ENCODE data around the gene MOCOS.
"Not testable (repeated sequence)": the region's sequence is repeated elsewhere in the genome, so short reads cannot be mapped to it uniquely, and the experiment has no call there.

Gene MOCOS

DNA sequence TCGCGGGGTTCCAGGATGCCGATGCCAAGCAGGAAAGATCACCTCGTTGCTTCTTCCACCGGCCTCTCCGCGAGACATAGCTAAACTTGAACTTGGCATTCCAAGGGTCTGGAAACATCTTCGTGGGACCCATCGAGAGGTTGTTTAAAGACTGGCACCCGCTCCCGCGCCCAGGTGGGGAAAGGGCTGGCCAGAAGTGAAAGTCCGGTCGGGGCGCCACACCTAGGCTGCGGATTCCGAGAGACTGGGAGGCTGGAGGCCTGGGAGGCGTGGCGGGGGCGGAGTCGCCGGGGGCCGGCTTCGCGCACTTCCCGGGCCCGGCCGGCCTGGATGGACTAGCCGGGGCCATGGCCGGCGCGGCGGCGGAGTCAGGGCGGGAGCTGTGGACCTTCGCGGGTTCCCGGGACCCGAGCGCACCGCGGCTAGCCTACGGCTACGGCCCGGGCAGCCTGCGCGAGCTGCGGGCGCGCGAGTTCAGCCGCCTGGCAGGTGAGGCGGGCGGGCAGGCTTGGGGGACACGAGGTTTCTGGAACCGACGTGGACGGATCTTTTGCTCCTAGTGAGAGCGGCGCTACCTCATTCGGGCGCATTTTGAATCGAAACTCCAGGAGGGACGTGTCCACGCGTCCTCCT, at the start of gene MOCOS:
MOCOS (plus strand) TSS at position 305 of the 633 bp plus-strand sequence; CDS start at position 348, 43 bp downstream.
- no peak for DNase-seq

GRCh38 chr18:36139245-36139644, 48.1 kb upstream of the MOCOS start:
- DNase-seq, result no peak

DNA sequence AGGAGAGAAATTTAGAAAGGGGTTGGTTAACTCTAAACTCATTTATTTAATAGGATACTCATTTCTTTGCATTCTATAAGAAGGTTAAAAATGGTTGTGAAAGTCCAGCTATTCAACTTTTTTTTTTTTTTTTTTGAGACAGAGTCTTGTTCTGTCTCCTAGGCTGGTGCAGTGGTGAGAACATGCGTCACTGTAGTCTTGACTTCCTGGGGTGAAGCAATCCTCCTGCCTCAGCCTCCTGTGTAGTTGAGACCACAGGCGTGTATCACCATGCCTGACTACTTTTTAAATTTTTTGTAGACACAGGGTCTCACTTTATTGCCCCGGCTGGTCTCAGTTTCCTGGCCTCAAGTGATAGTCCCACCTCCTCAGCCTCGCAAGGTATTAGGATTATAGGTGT, 45.7 kb upstream of the MOCOS start:
- no peak for DNase-seq

DNA sequence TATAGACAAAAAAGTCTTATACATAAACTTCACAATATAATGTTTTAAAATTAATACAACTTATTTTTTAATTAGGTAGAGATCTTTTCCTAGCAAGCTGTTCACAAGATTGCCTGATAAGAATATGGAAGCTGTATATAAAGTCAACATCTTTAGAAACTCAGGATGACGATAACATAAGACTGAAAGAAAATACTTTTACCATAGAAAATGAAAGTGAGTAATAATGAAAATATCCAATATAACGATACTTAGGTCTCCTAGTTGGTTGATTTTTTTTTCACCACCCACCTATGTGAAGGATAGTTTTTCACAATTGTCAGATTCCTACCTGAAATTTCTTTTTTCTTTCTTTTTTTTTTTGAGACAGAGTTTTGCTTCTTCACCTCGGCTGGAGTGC, 44.5 kb upstream of the MOCOS start:
- DNase-seq, result no peak

GRCh38 chr18:36143391-36143790, 43.9 kb upstream of the MOCOS start:
- no peak for DNase-seq

DNA sequence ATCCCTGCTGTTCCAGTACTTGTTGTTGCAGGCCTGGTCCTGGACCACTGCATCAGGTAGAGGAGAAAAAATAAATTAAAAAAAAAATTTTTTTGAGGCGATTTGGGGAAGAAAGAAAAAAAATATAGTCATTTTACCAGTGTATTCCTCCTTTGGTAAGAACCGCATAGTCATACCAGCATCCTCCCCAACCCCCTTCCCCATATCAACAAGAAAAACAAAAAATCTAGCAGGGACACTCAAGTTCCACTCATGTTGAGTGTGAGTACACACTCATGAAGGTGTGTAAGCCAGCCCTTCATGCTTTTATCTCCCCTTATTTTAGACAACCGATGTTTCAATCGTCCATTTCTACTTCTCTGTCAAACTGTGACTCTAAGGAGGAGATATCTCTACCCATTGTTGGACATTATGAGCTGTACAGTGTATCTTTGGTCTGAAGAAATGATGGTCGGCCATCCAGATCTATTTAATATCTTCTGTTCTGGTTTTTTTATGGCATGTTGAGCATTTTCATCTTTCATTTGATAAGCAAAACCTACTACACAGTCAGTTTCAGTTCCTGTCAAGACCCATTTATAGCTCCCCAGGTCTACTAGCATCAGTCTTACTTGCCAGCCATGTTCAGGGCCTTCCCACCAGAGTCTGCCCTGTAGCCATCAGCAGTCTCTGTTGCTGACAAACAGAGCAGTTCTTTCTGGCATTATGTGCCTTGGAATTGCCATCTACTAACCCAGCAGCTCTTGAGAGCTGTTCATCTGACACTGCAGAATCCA, 37.6 kb upstream of the MOCOS start:
- DNase-seq, result no peak

DNA sequence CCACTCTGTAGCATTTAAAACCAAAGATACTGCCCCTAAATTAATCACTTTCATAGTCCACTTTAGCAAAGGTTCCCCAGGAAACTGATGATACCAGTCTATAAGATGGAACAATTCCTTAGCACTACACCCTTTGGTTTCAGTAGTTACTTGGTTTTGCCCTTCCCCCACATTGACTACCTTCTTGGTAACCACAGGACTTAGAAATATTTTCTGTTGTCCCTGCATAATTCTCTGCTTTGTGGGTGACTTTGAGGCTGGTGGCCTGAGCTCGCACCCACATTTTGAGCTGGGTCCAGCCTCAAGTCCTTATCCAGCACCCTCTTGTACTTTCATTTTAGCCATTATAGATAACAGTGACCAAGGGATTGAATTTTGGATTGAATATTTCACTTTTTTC, 34.5 kb upstream of the MOCOS start:
- no peak for DNase-seq

- no peak for DNase-seq
Measured at GRCh38 chr18:36153203-36153602, 34.1 kb upstream of the MOCOS start.

GRCh38 chr18:36153771-36154170, 33.5 kb upstream of the MOCOS start:
- no peak for DNase-seq

DNA sequence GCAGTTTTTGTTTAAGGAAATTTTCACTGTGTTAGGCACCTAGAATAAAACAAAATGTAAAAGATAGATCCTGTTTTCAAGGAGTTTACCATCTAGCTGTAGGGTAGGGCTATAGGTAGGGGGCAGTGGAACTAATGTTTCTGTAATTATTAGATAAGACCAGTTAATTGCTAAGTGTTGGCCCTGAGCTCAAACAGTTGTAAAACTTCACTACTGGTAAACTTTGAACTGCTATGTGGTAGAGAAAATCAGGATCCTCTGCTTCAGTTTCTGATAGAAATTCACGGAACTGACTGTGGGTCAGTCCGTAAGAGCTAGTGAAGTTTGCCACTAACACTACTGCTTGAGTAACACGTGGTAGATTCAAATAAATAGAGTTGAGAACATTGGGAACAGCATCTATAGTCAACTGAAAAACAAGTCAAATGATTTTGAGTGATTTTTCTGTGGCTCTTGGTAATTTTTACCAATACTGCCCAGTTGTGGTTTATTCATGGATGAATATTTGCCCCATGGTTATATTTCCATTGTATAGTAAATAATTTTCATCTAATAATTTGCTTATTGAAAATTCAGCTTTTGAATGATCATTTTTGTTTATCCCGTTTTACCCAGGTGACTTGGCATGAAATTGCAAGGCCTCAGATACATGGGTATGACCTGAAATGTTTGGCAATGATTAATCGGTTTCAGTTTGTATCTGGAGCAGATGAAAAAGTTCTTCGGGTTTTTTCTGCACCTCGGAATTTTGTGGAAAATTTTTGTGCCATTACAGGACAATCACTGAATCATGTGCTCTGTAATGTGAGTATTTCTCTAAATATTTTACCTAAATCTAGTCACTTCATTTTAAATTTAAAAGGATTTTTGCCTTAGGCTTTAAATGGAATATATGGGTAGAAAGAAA, 31.2 kb upstream of the MOCOS start:
- DNase-seq, result no peak

GRCh38 chr18:36157441-36157840, 29.9 kb upstream of the MOCOS start:
- no peak for DNase-seq

DNA sequence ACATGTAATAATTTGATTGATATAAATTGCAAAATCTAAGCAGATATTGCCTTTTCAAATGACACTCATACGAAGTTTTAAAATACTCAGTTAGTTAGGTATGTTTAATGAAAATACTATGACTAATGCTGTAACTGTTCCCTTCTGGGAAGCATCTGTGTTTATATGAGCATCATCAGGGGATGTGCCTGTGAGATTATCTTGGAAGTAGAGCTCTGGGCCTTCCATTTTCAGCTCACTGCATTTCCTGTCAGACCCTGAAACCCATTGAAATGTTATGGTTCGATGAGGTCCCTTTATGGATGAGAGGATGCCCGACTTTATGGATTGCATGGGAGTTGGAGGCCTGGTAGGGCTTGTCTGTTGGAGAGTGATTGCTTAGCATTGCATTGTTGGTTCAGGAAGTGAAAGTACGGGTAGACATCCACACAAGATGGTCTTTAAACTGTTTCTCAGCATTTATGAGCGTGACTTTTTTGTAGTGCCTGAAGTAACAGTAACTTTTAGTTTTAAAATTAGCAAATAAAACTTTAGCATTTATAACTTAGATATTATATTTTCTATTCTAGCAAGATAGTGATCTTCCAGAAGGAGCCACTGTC, 28.9 kb upstream of the MOCOS start:
- DNase-seq, result no peak

DNA sequence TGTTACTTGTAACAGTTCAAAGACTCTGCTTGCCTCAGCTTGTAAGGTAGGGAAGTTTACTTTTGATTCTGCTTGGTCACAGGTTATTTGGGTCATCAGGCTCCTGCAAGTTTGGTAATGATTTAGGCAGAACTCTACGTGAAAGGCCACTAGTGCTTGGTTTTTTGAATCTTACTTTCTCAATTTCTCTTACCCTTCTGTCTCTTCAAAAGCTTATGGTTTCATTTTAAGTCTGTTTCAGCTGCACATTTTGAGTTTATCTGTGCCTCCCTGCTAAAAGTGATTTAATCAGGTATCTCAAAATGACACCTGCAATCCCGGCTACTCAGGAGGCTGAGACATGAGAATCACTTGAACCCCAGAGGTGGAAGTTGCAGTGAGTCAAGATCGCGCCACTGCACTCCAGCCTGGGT, 26.3 kb upstream of the MOCOS start:
- DNase-seq, result no peak

DNA sequence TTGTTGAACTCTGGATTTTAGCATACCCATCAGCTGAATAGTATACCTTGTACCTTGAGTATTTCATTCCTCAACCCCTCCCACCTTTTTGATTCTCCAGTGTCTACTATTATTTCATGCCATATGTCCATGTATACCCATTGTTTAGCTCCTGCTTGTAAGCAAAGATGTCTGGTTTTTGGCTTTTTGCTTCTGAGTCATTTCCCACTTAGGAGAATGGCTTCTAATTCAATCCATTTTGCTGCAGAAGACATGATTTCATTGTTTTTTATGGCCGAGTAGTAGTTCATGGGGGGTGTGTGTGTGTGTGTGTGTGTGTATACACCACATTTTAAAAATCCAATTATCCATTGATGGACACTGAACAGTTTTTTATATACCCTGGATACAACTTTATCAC, 24.3 kb upstream of the MOCOS start:
- DNase-seq, result no peak

DNA sequence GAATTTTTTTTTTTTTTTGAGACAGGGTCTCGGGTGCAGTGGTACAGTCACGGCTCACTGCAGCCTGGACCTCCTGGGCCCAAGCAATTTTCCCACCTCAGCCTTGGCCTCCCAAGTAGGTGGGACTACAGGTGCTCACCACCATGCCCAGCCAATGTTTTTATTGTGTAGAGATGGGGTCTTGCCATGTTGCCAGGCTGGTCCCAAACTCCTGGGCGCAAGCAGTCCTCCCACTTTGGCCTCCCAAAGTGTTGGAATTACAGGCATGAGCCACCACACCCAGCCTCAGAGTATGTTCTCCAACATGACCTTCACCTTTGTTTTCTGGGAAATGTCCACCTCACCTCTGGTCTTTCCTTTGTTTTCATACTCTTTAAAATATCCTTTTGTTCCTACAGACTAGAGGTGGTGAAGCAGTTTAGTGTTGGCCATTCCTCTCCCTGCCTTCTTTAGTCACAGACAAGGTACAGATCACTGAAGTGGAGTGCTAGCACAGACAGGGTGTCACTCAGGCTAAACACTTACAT, 19.5 kb upstream of the MOCOS start:
- DNase-seq, result no peak

DNA sequence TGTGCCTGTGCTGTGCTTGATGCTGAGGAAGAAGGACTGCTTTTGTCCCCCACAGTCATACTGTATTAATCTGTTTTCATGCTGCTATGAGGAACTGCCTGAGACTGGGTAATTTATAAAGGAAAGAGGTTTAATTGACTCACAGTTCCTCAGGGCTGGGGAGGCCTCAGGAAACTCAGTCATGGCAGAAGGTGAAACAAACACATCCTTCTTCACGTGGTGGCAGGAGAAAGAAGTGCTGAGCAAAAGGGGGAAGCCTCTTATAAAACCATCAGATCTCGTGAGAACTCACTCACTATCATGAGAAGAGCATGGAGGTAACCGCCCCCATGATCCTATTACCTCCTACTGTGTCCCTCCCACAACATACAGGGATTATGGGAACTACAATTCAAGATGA, 19.0 kb upstream of the MOCOS start:
- DNase-seq, result not testable (repeated sequence)

DNA sequence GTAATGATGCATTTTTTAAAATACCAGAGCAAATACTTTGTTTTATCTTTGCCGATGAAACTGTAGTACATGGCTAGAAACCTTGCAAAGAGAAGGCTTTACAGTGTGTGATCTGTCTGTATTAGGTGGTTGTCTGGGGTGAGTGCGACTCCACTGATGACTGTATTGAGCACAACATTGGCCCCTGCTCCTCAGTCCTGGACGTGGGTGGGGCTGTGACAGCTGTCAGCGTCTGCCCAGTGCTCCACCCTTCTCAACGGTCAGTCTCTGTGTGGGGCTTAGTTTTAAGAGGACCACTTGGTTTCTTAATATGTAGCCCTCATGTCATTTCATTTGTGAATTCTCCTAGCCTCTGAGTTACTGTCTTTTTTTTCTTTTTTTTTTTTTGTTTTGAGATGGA, 17.4 kb upstream of the MOCOS start:
- DNase-seq, result no peak

DNA sequence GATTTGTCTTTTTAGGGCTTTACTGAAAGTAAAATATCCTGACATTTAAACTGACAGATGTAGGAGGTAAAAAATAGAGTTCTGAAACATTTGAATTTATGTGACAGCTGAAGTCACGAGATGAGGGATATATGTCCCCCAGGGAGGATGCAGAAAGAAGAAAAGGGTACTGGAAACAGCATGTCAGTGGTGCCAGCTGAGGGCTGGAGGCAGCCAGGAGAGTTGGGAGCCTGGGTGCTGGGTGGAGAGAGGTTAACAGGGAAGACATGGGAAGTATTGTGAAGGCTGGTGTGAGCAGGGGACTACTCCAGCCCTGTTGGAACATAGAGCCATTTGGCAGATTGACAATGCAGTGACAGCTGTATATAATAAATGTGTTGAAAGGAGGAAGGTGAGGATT, 11.8 kb upstream of the MOCOS start:
- no peak for DNase-seq

DNA sequence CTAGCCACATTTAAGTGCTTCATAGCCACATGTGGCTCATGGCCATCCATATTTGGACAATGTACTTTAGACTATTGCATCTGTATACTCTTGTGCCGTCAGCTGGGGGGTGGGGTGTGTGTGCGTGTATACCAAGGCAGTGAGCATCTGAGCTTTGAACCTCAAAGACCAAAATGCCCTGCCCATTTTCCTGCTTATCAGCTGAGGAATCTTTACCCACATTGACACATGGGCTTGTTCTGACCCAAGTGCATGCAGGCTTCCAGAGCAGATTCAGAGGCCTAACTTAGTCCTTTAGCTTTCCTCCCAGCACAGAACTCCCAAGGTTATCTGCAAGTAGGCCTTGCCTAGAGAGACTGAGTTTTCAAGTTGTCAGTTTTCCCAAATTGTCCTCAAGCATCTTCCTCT, 11.1 kb upstream of the MOCOS start:
- DNase-seq, result no peak

GRCh38 chr18:36176711-36177110, 10.6 kb upstream of the MOCOS start:
- DNase-seq, result no peak

DNA sequence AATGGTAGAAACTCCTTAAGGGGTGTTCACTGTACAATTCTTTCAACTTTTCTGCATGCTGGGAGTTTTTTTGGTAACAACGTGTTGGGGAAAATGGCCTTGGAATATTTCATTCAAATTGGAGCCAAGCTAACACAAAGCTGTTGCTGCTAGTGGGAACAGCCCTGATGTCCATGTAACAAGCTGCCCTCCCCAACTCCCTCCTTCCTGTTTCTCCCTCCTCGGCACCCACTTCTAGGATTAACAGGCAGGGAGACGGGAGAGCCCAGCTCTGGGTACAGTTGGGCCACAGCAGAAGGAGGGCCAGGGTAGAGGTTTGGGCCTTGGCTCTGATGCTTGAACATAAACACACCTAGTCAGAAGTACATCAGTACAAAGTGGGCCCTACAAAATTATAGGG, 9.4 kb upstream of the MOCOS start:
- DNase-seq, result no peak

DNA sequence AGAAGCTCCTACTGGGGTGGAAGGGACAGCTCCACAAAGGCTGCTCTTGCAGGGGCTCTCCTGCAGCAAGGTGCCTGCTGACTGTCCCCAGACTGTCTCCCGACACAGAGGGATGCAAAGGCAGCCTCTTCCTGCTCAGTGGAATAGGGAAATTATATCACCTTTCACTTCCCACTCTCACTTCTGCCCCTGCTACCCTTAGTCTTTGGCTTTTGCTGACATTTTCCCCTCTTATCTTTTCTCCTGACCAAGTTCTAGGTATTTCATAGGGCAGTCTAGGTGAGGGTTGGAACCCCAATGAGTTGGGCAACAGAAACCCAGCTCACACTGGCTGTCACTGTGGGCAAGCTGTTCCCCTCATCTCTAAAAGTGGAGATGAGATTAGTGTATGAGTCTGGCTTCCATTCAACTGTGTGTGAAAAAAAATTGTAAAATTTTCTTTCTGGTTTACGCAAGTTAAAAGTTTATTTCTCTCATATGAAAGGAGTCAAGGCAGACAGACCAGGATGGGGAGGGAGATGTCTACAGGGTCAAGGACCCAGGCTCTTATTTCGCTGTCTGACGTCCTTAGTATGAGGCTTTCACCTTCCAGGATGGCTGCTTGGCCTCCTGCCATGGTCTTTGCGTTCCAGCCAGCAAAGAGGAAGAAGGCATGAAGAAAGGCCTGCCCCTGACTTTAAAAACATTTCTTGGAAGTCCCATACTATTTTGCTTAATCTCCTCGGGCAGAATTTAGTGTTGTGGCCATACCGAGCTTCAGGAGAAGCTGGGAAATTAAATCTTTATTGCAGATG, 7.5 kb upstream of the MOCOS start:
- no peak for DNase-seq
